CD4-positive, alpha-beta T cell treated with Interleukin-21 for 1 hour (primary cell): ENCODE measurements around the gene MLIP.

Source experiments
- DNase-seq: peaks from one replicate; pipeline ENCODE4 v3.0.0-alpha.2; 2020

MLIP gene

DNA sequence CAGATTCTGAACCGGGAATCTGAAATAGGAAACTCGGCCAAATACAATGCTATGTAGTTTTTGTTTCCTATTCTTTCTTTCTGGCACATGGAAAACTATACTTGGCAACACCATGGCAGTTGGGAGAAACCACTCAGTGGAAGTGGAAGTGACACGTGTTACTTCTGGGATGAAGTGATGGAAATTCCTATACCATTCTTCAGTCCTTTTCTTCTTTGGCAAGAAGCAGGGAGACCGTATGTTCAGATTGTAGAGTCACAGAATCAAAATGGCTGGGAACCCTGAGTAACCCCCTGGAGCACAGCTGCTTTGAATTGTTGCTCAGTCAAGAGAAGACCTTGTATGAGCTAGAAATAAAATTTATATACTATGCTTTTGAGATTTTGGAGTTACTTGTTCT is 178.2 kb downstream of the MLIP start:
- no peak for DNase-seq

- no peak for DNase-seq
Observed at GRCh38 chr6:54291146-54291545, 179.9 kb downstream of the MLIP start.

- DNase-seq = no peak
Observed at GRCh38 chr6:54291738-54292137, 180.5 kb downstream of the MLIP start.

- DNase-seq = no peak
Observed at GRCh38 chr6:54294965-54295532, 183.8 kb downstream of the MLIP start.

DNA sequence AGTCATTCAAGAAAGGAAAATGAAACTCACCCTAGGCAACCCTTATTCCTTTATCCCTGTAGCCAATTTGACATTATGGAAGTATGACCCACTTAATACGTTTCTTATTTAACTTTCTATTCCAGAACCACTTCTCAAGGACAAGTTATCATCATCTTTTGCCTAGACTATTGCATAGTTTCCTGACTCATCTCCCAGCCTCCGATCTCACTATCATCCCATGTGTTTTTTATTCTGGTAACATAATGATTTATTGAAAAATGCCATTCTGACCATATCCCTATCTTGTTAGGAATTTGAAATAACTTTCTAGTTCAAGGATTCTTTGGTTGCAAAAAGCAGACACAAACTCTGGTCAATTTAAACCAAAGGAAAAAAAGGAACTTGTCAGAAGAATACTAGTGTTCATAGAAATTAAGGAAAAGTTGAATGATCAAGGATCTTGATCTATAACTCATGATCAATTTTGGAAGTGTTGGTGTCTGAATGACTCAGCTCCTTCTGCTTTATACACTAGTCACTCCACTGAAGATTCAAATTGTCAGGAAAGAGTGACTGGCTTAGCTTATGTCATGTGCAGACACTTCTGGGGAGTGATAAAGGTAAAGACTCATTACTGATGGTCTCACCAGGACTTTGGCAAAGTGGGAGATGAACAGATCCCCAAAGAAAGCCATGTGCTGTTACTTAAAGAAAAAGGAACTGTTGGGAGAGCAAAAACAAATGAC is 188.5 kb downstream of the MLIP start:
- no peak for DNase-seq

GRCh38 chr6:54301770-54302169 is 190.5 kb downstream of the MLIP start:
- DNase-seq = no peak

DNA sequence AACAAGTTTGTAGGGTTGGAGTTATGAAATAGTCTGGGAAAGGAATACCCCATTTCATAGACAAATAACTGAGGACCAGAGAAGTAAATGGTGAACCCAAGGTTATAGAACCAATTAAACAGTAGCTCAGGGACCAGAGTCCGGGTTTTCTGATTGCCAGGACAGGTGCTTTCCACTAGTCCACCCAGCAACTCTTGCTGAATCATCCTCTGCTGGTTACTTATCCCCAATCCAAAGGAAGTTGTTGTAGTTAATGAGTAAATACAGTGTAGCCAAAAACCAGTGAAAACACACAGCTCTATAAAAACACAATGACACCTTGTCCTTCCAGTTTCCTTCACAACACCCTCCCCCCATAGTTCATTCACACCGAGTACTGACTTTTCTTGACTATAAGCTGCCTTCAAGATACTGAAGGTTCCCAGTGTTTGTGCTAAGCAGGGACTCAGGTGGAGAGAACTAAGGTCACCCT is 196.2 kb downstream of the MLIP start:
- DNase-seq = no peak

DNA sequence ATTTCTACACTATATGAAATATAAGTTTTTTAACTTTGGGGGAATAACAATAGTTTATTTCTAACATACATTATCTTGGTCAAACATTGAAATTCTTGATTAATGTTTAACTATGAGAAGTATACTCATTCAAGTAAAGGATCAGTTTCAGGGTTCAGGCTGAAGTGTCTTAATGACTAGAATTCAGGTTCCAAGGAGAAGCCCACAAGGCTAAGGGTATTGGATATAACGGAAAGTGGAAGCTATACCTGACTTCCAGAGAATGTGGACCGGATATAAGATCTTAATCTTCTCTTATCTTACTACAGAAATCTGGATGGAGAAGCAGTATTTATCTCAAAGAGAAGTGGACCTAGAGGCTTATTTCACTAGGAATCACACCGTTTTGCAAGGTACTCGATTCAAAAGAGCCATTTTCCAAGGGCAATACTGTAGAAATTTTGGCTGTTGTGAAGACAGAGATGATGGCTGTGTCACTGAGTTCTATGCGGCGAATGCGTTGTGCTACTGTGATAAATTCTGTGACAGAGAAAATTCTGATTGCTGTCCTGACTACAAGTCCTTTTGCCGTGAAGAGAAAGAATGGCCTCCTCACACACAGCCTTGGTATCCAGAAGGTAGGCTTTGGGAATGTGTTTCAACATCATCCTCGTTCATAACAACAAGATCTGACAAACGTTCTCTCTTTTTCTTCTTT is 197.2 kb downstream of the MLIP start, which contains the start of gene TINAG:
Gene TINAG (plus strand): TSS at position 153 of the 697 bp plus-strand sequence. CDS start 110 bp downstream, at position 263.
- DNase-seq = no peak

DNA sequence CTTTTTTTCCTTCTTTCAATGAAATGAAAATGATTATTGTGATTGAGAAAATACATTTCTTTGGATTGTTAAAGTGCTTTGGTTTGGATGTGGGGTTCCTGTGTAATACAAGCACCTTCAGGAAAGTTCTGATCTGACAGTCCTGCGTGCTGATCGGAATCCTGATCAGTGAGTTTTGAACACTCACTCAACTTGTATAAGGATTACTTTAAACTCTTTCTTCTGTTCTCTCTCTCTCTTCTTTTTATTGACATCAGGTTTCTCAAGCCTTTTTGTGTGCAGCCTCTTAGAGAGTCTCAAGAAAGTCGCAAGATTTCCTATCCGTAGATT is 197.7 kb downstream of the MLIP start:
- no peak for DNase-seq

- DNase-seq = no peak
Observed at GRCh38 chr6:54310377-54311152, 199.3 kb downstream of the MLIP start.

- no peak for DNase-seq
Observed at GRCh38 chr6:54315656-54316055, 204.4 kb downstream of the MLIP start.
